GM23338 (cell line): Measurements from ENCODE around the gene NEMF.

Source experiments
- CREB1 ChIP-seq: fragments of 250-450 bp; sonication (Bioruptor Pico); IDR thresholded peaks from 2 replicates; pipeline ENCODE4 v1.5.0; 2020; ENCODE audit warnings: low read depth, mild to moderate bottlenecking, moderate library complexity
- EZH2 ChIP-seq: fragments of 200-600 bp; sonication (generic); IDR thresholded peaks from one replicate; pipeline ENCODE4 v1.8.0; 2017; ENCODE audit warnings: antibody characterized with exemption, mild to moderate bottlenecking, low read depth; ENCODE audit not compliant: unreplicated experiment
- POLR2AphosphoS5 ChIP-seq: IDR thresholded peaks from 2 replicates; pipeline ENCODE4 v1.6.1; 2016; ENCODE audit warnings: antibody characterized with exemption, low read depth
- STAT1 ChIP-seq: IDR thresholded peaks from one replicate; pipeline ENCODE4 v1.6.1; 2016; ENCODE audit warnings: antibody characterized with exemption; ENCODE audit not compliant: unreplicated experiment
- TF ChIP-seq, protein P1 (sequence below), 2 experiments: fragments of 200-600 bp in 1 of 2; sonication (generic) in 1 of 2; conservative IDR thresholded peaks; 2 replicates each; pipeline versions ENCODE4 v1.5.1 to v1.6.1; 2016 to 2017; ENCODE audit warnings: antibody characterized with exemption in 2 of 2, low read depth in 2 of 2, mild to moderate bottlenecking in 2 of 2, moderate library complexity in 1 of 2
- TF ChIP-seq, protein P2 (sequence below): fragments of 250-450 bp; sonication (Bioruptor Pico); IDR thresholded peaks from 2 replicates; pipeline ENCODE4 v1.5.0; 2020; ENCODE audit warnings: mild to moderate bottlenecking, moderate library complexity
- TF ChIP-seq, protein P3 (sequence below): IDR thresholded peaks from one replicate; pipeline ENCODE4 v1.6.1; 2018; ENCODE audit warnings: antibody characterized with exemption; ENCODE audit not compliant: unreplicated experiment

GRCh38 chr14:49769171-49769570, 83.4 kb downstream of the NEMF start:
- no peak for TF ChIP-seq POLR2AphosphoS5
- no peak for TF ChIP-seq EZH2
- TF ChIP-seq, protein P1, sequence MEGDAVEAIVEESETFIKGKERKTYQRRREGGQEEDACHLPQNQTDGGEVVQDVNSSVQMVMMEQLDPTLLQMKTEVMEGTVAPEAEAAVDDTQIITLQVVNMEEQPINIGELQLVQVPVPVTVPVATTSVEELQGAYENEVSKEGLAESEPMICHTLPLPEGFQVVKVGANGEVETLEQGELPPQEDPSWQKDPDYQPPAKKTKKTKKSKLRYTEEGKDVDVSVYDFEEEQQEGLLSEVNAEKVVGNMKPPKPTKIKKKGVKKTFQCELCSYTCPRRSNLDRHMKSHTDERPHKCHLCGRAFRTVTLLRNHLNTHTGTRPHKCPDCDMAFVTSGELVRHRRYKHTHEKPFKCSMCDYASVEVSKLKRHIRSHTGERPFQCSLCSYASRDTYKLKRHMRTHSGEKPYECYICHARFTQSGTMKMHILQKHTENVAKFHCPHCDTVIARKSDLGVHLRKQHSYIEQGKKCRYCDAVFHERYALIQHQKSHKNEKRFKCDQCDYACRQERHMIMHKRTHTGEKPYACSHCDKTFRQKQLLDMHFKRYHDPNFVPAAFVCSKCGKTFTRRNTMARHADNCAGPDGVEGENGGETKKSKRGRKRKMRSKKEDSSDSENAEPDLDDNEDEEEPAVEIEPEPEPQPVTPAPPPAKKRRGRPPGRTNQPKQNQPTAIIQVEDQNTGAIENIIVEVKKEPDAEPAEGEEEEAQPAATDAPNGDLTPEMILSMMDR (conservative IDR thresholded peaks at IDR 0.05; ENCODE audit: low read depth in 2 of 2): no peak
- TF ChIP-seq, protein P2, sequence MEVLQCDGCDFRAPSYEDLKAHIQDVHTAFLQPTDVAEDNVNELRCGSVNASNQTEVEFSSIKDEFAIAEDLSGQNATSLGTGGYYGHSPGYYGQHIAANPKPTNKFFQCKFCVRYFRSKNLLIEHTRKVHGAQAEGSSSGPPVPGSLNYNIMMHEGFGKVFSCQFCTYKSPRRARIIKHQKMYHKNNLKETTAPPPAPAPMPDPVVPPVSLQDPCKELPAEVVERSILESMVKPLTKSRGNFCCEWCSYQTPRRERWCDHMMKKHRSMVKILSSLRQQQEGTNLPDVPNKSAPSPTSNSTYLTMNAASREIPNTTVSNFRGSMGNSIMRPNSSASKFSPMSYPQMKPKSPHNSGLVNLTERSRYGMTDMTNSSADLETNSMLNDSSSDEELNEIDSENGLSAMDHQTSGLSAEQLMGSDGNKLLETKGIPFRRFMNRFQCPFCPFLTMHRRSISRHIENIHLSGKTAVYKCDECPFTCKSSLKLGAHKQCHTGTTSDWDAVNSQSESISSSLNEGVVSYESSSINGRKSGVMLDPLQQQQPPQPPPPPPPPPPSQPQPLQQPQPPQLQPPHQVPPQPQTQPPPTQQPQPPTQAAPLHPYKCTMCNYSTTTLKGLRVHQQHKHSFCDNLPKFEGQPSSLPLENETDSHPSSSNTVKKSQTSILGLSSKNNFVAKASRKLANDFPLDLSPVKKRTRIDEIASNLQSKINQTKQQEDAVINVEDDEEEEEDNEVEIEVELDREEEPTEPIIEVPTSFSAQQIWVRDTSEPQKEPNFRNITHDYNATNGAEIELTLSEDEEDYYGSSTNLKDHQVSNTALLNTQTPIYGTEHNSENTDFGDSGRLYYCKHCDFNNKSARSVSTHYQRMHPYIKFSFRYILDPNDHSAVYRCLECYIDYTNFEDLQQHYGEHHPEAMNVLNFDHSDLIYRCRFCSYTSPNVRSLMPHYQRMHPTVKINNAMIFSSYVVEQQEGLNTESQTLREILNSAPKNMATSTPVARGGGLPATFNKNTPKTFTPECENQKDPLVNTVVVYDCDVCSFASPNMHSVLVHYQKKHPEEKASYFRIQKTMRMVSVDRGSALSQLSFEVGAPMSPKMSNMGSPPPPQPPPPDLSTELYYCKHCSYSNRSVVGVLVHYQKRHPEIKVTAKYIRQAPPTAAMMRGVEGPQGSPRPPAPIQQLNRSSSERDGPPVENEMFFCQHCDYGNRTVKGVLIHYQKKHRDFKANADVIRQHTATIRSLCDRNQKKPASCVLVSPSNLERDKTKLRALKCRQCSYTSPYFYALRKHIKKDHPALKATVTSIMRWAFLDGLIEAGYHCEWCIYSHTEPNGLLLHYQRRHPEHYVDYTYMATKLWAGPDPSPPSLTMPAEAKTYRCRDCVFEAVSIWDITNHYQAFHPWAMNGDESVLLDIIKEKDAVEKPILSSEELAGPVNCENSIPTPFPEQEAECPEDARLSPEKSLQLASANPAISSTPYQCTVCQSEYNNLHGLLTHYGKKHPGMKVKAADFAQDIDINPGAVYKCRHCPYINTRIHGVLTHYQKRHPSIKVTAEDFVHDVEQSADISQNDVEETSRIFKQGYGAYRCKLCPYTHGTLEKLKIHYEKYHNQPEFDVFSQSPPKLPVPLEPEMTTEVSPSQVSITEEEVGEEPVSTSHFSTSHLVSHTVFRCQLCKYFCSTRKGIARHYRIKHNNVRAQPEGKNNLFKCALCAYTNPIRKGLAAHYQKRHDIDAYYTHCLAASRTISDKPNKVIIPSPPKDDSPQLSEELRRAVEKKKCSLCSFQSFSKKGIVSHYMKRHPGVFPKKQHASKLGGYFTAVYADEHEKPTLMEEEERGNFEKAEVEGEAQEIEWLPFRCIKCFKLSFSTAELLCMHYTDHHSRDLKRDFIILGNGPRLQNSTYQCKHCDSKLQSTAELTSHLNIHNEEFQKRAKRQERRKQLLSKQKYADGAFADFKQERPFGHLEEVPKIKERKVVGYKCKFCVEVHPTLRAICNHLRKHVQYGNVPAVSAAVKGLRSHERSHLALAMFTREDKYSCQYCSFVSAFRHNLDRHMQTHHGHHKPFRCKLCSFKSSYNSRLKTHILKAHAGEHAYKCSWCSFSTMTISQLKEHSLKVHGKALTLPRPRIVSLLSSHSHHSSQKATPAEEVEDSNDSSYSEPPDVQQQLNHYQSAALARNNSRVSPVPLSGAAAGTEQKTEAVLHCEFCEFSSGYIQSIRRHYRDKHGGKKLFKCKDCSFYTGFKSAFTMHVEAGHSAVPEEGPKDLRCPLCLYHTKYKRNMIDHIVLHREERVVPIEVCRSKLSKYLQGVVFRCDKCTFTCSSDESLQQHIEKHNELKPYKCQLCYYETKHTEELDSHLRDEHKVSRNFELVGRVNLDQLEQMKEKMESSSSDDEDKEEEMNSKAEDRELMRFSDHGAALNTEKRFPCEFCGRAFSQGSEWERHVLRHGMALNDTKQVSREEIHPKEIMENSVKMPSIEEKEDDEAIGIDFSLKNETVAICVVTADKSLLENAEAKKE: no peak
- TF ChIP-seq, protein P3, sequence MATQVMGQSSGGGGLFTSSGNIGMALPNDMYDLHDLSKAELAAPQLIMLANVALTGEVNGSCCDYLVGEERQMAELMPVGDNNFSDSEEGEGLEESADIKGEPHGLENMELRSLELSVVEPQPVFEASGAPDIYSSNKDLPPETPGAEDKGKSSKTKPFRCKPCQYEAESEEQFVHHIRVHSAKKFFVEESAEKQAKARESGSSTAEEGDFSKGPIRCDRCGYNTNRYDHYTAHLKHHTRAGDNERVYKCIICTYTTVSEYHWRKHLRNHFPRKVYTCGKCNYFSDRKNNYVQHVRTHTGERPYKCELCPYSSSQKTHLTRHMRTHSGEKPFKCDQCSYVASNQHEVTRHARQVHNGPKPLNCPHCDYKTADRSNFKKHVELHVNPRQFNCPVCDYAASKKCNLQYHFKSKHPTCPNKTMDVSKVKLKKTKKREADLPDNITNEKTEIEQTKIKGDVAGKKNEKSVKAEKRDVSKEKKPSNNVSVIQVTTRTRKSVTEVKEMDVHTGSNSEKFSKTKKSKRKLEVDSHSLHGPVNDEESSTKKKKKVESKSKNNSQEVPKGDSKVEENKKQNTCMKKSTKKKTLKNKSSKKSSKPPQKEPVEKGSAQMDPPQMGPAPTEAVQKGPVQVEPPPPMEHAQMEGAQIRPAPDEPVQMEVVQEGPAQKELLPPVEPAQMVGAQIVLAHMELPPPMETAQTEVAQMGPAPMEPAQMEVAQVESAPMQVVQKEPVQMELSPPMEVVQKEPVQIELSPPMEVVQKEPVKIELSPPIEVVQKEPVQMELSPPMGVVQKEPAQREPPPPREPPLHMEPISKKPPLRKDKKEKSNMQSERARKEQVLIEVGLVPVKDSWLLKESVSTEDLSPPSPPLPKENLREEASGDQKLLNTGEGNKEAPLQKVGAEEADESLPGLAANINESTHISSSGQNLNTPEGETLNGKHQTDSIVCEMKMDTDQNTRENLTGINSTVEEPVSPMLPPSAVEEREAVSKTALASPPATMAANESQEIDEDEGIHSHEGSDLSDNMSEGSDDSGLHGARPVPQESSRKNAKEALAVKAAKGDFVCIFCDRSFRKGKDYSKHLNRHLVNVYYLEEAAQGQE: no peak
- no peak for TF ChIP-seq CREB1 (CRISPR knock-in tag)
- no peak for TF ChIP-seq STAT1
